GM18519 (cell line): ENCODE measurements around the gene POLR3B.
"Not testable (repeated sequence)": the region's sequence is repeated elsewhere in the genome, so short reads cannot be mapped to it uniquely, and the experiment has no call there.

Experiments
- ATAC-seq: cut with Tn5 transposase; IDR thresholded peaks from one replicate; pipeline ENCODE4 v1.9.1; 2021; ENCODE audit warnings: mild to moderate bottlenecking, moderate library complexity; ENCODE audit not compliant: unreplicated experiment, low FRiP score

POLR3B gene

GRCh38 chr12:106342397-106343213 lies 14.9 kb upstream of the POLR3B start:
- no peak for ATAC-seq

- no peak for ATAC-seq
Observed at GRCh38 chr12:106343214-106343528, 14.4 kb upstream of the POLR3B start.

GRCh38 chr12:106344131-106344530 lies 13.4 kb upstream of the POLR3B start:
- no peak for ATAC-seq

- ATAC-seq = no peak
Observed at GRCh38 chr12:106345746-106346145, 11.8 kb upstream of the POLR3B start.

- ATAC-seq = no peak
Observed at GRCh38 chr12:106348411-106348810, 9.1 kb upstream of the POLR3B start.

- no peak for ATAC-seq
Observed at GRCh38 chr12:106353175-106353574, 4.4 kb upstream of the POLR3B start.

GRCh38 chr12:106358396-106359241 lies 1.1 kb downstream of the POLR3B start:
- no peak for ATAC-seq

- ATAC-seq = no peak
Observed at GRCh38 chr12:106359646-106360399, 2.3 kb downstream of the POLR3B start.

- ATAC-seq = no peak
Observed at GRCh38 chr12:106360400-106360994, 2.9 kb downstream of the POLR3B start.

- ATAC-seq = no peak
Observed at GRCh38 chr12:106362971-106363370, 5.4 kb downstream of the POLR3B start.

- ATAC-seq = no peak
Observed at GRCh38 chr12:106364261-106364660, 6.7 kb downstream of the POLR3B start.

GRCh38 chr12:106369624-106370346 lies 12.2 kb downstream of the POLR3B start:
- ATAC-seq = no peak

- ATAC-seq = no peak
Observed at GRCh38 chr12:106378788-106379187, 21.2 kb downstream of the POLR3B start.

- ATAC-seq = no peak
Observed at GRCh38 chr12:106380954-106381353, 23.4 kb downstream of the POLR3B start.

- not testable (repeated sequence) for ATAC-seq
Observed at GRCh38 chr12:106381866-106382265, 24.3 kb downstream of the POLR3B start.

- ATAC-seq = no peak
Observed at GRCh38 chr12:106386813-106387535, 29.4 kb downstream of the POLR3B start.

GRCh38 chr12:106387848-106388377 lies 30.4 kb downstream of the POLR3B start:
- ATAC-seq = no peak

- ATAC-seq = no peak
Observed at GRCh38 chr12:106389151-106389550, 31.6 kb downstream of the POLR3B start.

GRCh38 chr12:106392759-106393158 lies 35.2 kb downstream of the POLR3B start:
- ATAC-seq = no peak
